IMR-90 (cell line): ENCODE data around the gene CLCNKA. TPM values are rescaled to one million over a fixed set of nuclear protein-coding genes. Genes with fewer than 3 reads are reported as not detected.

Experiments
- ATAC-seq: fragments of 200-7000 bp; cut with Tn5 transposase; 2 replicates; pipeline ENCODE4 v1.9.1; 2020; ENCODE audit warnings: low read depth, mild to moderate bottlenecking, moderate library complexity
- BruUV-seq: library from RNA; stranded (reverse); fragments of 400-500 nt; replicated peaks from 2 replicates; lab custom pipeline; 2021; lab: Mats Ljungman, UMichigan
- CTCF ChIA-PET: fragments of 300-600 bp; formaldehyde crosslinking; extraction: SDS; loops from one replicate; lab custom pipeline; 2021; ENCODE audit warnings: antibody characterized with exemption; lab: Yijun Ruan, JAX
- POLR2A ChIA-PET: fragments of 300-600 bp; sonication (Branson Sonifier 250); formaldehyde crosslinking; loops from one replicate; lab custom pipeline; 2022; ENCODE audit warnings: antibody characterized with exemption; ENCODE audit not compliant: unreplicated experiment; lab: Charles Lee
- DNase-seq: peaks from one replicate; pipeline ENCODE4 v3.0.0; 2013
- H2AFZ ChIP-seq: replicated peaks from 2 replicates; pipeline ENCODE3; 2013; ENCODE audit warnings: low read length, mild to moderate bottlenecking; ENCODE audit not compliant: poor library complexity
- H2AK5ac ChIP-seq: 2 replicates; pipeline ENCODE4 v1.6.1; 2013; ENCODE audit warnings: low read depth, low read length, inconsistent platforms
- H2AK9ac ChIP-seq: replicated peaks from 2 replicates; pipeline ENCODE3; 2013; ENCODE audit warnings: mild to moderate bottlenecking, low read depth, low read length, moderate library complexity; ENCODE audit not compliant: poor library complexity
- H2BK120ac ChIP-seq: 2 replicates; pipeline ENCODE4 v1.6.1; 2013; ENCODE audit warnings: low read depth, low read length, inconsistent platforms
- H2BK15ac ChIP-seq: 3 replicates; pipeline ENCODE4 v1.6.1; 2013; ENCODE audit warnings: low read depth, low read length, inconsistent platforms
- H2BK20ac ChIP-seq: 2 replicates; pipeline ENCODE4 v1.6.1; 2013; ENCODE audit warnings: low read depth, mild to moderate bottlenecking, inconsistent platforms, low read length, moderate library complexity
- H2BK5ac ChIP-seq: 2 replicates; pipeline ENCODE4 v1.6.1; 2013; ENCODE audit warnings: mild to moderate bottlenecking, low read depth, low read length, inconsistent platforms; ENCODE audit not compliant: poor library complexity, severe bottlenecking
- H3K14ac ChIP-seq: replicated peaks from 2 replicates; pipeline ENCODE4 v1.6.1; 2013; ENCODE audit warnings: low read depth, low read length, inconsistent platforms
- H3K18ac ChIP-seq: 2 replicates; pipeline ENCODE4 v1.6.1; 2013; ENCODE audit warnings: low read depth, low read length, control low read depth
- H3K23ac ChIP-seq: 2 replicates; pipeline ENCODE4 v1.6.1; 2013; ENCODE audit warnings: low read depth, low read length, inconsistent platforms
- H3K27ac ChIP-seq: 2 replicates; pipeline ENCODE4 v1.5.1; 2013; ENCODE audit warnings: mild to moderate bottlenecking, control low read depth, low read length; ENCODE audit not compliant: insufficient read depth
- H3K27me3 ChIP-seq: 2 replicates; pipeline ENCODE4 v1.6.1; 2013; ENCODE audit warnings: low read length; ENCODE audit not compliant: control insufficient read depth, insufficient read depth
- H3K36me3 ChIP-seq: 2 replicates; pipeline ENCODE4 v1.6.1; 2013; ENCODE audit warnings: low read length, mixed read lengths; ENCODE audit not compliant: control insufficient read depth, insufficient read depth
- H3K4ac ChIP-seq: 2 replicates; pipeline ENCODE4 v1.6.1; 2013; ENCODE audit warnings: low read depth, low read length, inconsistent platforms
- H3K4me1 ChIP-seq: 2 replicates; pipeline ENCODE4 v1.6.1; 2013; ENCODE audit warnings: low read length, mixed read lengths; ENCODE audit not compliant: control insufficient read depth, insufficient read depth
- H3K4me2 ChIP-seq: 2 replicates; pipeline ENCODE4 v1.6.1; 2013; ENCODE audit warnings: low read depth, mild to moderate bottlenecking, control low read depth, low read length, moderate library complexity
- H3K4me3 ChIP-seq: 2 replicates; pipeline ENCODE4 v1.5.1; 2013; ENCODE audit warnings: low read depth, mild to moderate bottlenecking, control low read depth, low read length, moderate library complexity; ENCODE audit not compliant: insufficient read depth
- H3K56ac ChIP-seq: 2 replicates; pipeline ENCODE4 v1.6.1; 2013; ENCODE audit warnings: low read length, inconsistent platforms; ENCODE audit not compliant: insufficient read depth; ENCODE audit errors: extremely low read depth
- H3K79me1 ChIP-seq, 2 experiments: 2 replicates each; pipeline ENCODE4 v1.6.1; 2013; ENCODE audit warnings: low read length in 2 of 2, inconsistent platforms in 1 of 2, low read depth in 1 of 2
- H3K9ac ChIP-seq: 2 replicates; pipeline ENCODE4 v1.6.1; 2013; ENCODE audit warnings: low read depth, low read length, control low read depth
- H3K9me1 ChIP-seq: 2 replicates; pipeline ENCODE4 v1.6.1; 2013; ENCODE audit warnings: low read length, inconsistent platforms; ENCODE audit not compliant: insufficient read depth
- H3K9me3 ChIP-seq: 2 replicates; pipeline ENCODE4 v1.6.1; 2013; ENCODE audit warnings: low read length; ENCODE audit not compliant: control insufficient read depth, insufficient read depth
- H4K20me1 ChIP-seq: 2 replicates; pipeline ENCODE4 v1.6.1; 2013; ENCODE audit warnings: low read length, inconsistent platforms; ENCODE audit not compliant: insufficient read depth
- H4K5ac ChIP-seq: 2 replicates; pipeline ENCODE4 v1.6.1; 2013; ENCODE audit warnings: mild to moderate bottlenecking, low read depth, low read length, control low read depth
- H4K8ac ChIP-seq, 2 experiments: 2 replicates each; pipeline ENCODE4 v1.6.1; 2013; ENCODE audit warnings: low read depth in 2 of 2, low read length in 2 of 2, control low read depth in 1 of 2, inconsistent platforms in 1 of 2
- H4K91ac ChIP-seq: 2 replicates; pipeline ENCODE4 v1.6.1; 2013; ENCODE audit warnings: low read depth, low read length, inconsistent platforms; ENCODE audit not compliant: insufficient read depth
- BHLHE40 ChIP-seq: fragments of 150-350 bp; IDR thresholded peaks from 2 replicates; pipeline ENCODE4 v1.6.1; 2016; ENCODE audit warnings: mild to moderate bottlenecking, low read depth, low read length
- CEBPB ChIP-seq: IDR thresholded peaks from 2 replicates; pipeline ENCODE4 v1.6.1; 2012; ENCODE audit warnings: low read depth, low read length, improper control_type of control experiment
- CHD1 ChIP-seq: IDR thresholded peaks from 2 replicates; pipeline ENCODE4 v1.6.1; 2012; ENCODE audit warnings: low read depth, low read length, improper control_type of control experiment
- FOS ChIP-seq: fragments of 150-350 bp; IDR thresholded peaks from 2 replicates; pipeline ENCODE4 v1.6.1; 2016; ENCODE audit warnings: low read depth, low read length
- MAFK ChIP-seq: IDR thresholded peaks from 2 replicates; pipeline ENCODE4 v1.6.1; 2012; ENCODE audit warnings: low read depth, low read length, improper control_type of control experiment
- MAZ ChIP-seq: IDR thresholded peaks from 2 replicates; pipeline ENCODE4 v1.6.1; 2012; ENCODE audit warnings: low read depth, mild to moderate bottlenecking, low read length, improper control_type of control experiment, moderate library complexity, borderline replicate concordance
- MXI1 ChIP-seq: IDR thresholded peaks from 2 replicates; pipeline ENCODE4 v1.6.1; 2012; ENCODE audit warnings: low read depth, mild to moderate bottlenecking, low read length, moderate library complexity, borderline replicate concordance
- NFE2L2 ChIP-seq: fragments of 150-350 bp; IDR thresholded peaks from 2 replicates; pipeline ENCODE4 v1.6.1; 2016; ENCODE audit warnings: low read depth, mild to moderate bottlenecking, low read length
- POLR2A ChIP-seq: IDR thresholded peaks from 2 replicates; pipeline ENCODE4 v1.6.1; 2012; ENCODE audit warnings: mild to moderate bottlenecking, low read depth, low read length
- RAD21 ChIP-seq: IDR thresholded peaks from 2 replicates; pipeline ENCODE4 v1.6.1; 2012; ENCODE audit warnings: low read length, improper control_type of control experiment
- RCOR1 ChIP-seq: IDR thresholded peaks from 2 replicates; pipeline ENCODE4 v1.6.1; 2012; ENCODE audit warnings: mild to moderate bottlenecking, low read length, improper control_type of control experiment; ENCODE audit not compliant: insufficient replicate concordance
- RFX5 ChIP-seq: IDR thresholded peaks from 2 replicates; pipeline ENCODE4 v1.8.0; 2012; ENCODE audit warnings: low read depth, mild to moderate bottlenecking, low read length, moderate library complexity
- SMC3 ChIP-seq: fragments of 150-350 bp; IDR thresholded peaks from 2 replicates; pipeline ENCODE4 v1.6.1; 2016; ENCODE audit warnings: low read depth, mild to moderate bottlenecking, antibody characterized with exemption, low read length, moderate library complexity
- WGBS, 2 experiments: methylation state at CpG; one replicate each; pipeline versions ENCODE4 v1.1.5 to v1.1.7; 2013; ENCODE audit warnings: missing lambda C conversion rate in 2 of 2; ENCODE audit not compliant: insufficient read length in 1 of 2; ENCODE audit errors: extremely low coverage in 2 of 2; 5-methylcytosine and 5-hydroxymethylcytosine counted together
- dilution Hi-C: fragments of 300-500 bp; cut with HindIII; formaldehyde crosslinking; loops from one replicate; pipeline ENCODE4 v1.14.3; 2018; ENCODE audit warnings: low sequenced_read_pairs; ENCODE audit not compliant: unreplicated experiment
- in situ Hi-C: fragments of 300-500 bp; cut with MboI; formaldehyde crosslinking; loops from 3 replicates; pipeline ENCODE4 v1.14.3; 2019; ENCODE audit warnings: low sequenced_read_pairs, inconsistent platforms, mixed read lengths
- intact Hi-C: fragments of 100-400 bp; cut with micrococcal nuclease; formaldehyde crosslinking; loops from 2 replicates; pipeline ENCODE4 v1.10.0; 2022
- polyA plus RNA-seq, 3 experiments: library from polyadenylated mRNA; depleted of rRNA; stranded (reverse); fragments of >200 nt; gene quantifications; 2 replicates each; pipeline ENCODE4 v1.2.3, GENCODE V29; 2012; ENCODE audit warnings: low replicate concordance in 1 of 3
- total RNA-seq: library from RNA; depleted of rRNA; stranded (reverse); fragments of >200 nt; gene quantifications from 2 replicates; pipeline ENCODE4 v1.2.3, GENCODE V29; 2012
- TF ChIP-seq, protein P1 (sequence below): conservative IDR thresholded peaks from 2 replicates; pipeline ENCODE4 v1.5.1; 2012; ENCODE audit warnings: mild to moderate bottlenecking, low read depth, low read length, improper control_type of control experiment
- TF ChIP-seq, protein P2 (sequence below): fragments of 150-350 bp; IDR thresholded peaks from 2 replicates; pipeline ENCODE4 v1.6.1; 2016; ENCODE audit warnings: low read depth, mild to moderate bottlenecking, low read length, moderate library complexity, borderline replicate concordance
- TF ChIP-seq, protein P3 (sequence below): fragments of 150-350 bp; IDR thresholded peaks from 2 replicates; pipeline ENCODE4 v1.6.1; 2017; ENCODE audit warnings: mild to moderate bottlenecking, antibody characterized with exemption, low read length, low read depth

The CLCNKA gene
- total and polyA plus RNA-seq, 2 of the 4 experiments (the other 2 are of a cell fraction), result 0.05 TPM; not detected in 1

DNA sequence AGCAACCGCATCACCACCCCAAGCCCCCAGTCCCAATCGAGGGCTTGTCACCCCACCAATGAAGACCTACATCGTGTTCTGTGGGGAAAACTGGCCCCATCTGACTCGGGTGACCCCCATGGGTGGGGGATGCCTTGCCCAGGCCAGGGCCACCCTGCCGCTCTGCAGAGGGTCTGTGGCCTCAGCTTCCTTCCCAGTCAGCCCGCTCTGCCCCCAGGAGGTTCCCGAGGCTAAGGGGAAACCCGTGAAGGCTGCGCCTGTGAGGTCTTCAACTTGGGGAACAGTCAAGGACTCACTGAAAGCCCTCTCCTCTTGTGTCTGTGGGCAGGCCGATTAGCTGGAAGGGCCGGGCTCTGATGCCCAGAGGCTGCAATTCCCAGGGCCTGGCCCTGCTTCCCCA, 15.8 kb upstream of the CLCNKA start:
- Histone ChIP-seq H3K18ac (no peak overlapping the region), H4K5ac (no peak overlapping the region), H4K8ac (no peak overlapping the region), H3K9me3 (no peaks in the 10 kb centered on the region), H2BK5ac (no peak overlapping the region), H3K4me3 (no peak overlapping the region), H3K27ac (no peak overlapping the region), H3K23ac (no peak overlapping the region), H4K91ac (no peak overlapping the region), H2AK9ac (no peak overlapping the region), H3K9ac (no peak overlapping the region), H3K36me3 (no peaks in the 10 kb centered on the region), H3K4ac (no peak overlapping the region), H3K4me2 (no peak overlapping the region), H2AFZ (no peak overlapping the region), H3K79me1 (no peaks in the 10 kb centered on the region), H2BK120ac (no peak overlapping the region), H4K20me1 (0 out of 2 replicates have a peak, but pooled peaks cover 4% of the 10 kb centered on the region), H3K4me1 (no peaks in the 10 kb centered on the region), H3K9me1 (no peaks in the 10 kb centered on the region), H2AK5ac (no peak overlapping the region), H3K56ac (no peak overlapping the region), H2BK15ac (no peak overlapping the region), H2BK20ac (no peak overlapping the region), H3K14ac (no peak overlapping the region), H3K27me3 (peaks cover 4% of the 10 kb centered on the region; the same call in 1 of the 2 replicates)
- POLR2A ChIA-PET, result no interaction called here
- dilution Hi-C loops, result no loop called here
- CTCF ChIA-PET, result interaction anchor here (0.6 to 1.4 kb wide), 2 partner anchors 214 to 319 kb away, joined by 4 to 5 read pairs; no protein-coding TSS in a partner anchor
- in situ Hi-C loops, result no loop called here
- ATAC-seq (no peak), DNase-seq (no peak)
- BruUV-seq, result no TSS peak
- TF ChIP-seq, protein P1, sequence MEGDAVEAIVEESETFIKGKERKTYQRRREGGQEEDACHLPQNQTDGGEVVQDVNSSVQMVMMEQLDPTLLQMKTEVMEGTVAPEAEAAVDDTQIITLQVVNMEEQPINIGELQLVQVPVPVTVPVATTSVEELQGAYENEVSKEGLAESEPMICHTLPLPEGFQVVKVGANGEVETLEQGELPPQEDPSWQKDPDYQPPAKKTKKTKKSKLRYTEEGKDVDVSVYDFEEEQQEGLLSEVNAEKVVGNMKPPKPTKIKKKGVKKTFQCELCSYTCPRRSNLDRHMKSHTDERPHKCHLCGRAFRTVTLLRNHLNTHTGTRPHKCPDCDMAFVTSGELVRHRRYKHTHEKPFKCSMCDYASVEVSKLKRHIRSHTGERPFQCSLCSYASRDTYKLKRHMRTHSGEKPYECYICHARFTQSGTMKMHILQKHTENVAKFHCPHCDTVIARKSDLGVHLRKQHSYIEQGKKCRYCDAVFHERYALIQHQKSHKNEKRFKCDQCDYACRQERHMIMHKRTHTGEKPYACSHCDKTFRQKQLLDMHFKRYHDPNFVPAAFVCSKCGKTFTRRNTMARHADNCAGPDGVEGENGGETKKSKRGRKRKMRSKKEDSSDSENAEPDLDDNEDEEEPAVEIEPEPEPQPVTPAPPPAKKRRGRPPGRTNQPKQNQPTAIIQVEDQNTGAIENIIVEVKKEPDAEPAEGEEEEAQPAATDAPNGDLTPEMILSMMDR, result no peak
- no peak for TF ChIP-seq NFE2L2
- TF ChIP-seq POLR2A, result no peak
- TF ChIP-seq MXI1, result no peak
- no peak for TF ChIP-seq MAZ
- no peak for TF ChIP-seq RCOR1
- no peak for TF ChIP-seq SMC3
- TF ChIP-seq RFX5, result no peak
- no peak for TF ChIP-seq FOS
- TF ChIP-seq, protein P2, sequence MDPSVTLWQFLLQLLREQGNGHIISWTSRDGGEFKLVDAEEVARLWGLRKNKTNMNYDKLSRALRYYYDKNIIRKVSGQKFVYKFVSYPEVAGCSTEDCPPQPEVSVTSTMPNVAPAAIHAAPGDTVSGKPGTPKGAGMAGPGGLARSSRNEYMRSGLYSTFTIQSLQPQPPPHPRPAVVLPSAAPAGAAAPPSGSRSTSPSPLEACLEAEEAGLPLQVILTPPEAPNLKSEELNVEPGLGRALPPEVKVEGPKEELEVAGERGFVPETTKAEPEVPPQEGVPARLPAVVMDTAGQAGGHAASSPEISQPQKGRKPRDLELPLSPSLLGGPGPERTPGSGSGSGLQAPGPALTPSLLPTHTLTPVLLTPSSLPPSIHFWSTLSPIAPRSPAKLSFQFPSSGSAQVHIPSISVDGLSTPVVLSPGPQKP, result no peak
- TF ChIP-seq CEBPB, result no peak
- TF ChIP-seq MAFK, result no peak
- TF ChIP-seq CHD1, result no peak
- TF ChIP-seq BHLHE40, result no peak
- TF ChIP-seq, protein P3, sequence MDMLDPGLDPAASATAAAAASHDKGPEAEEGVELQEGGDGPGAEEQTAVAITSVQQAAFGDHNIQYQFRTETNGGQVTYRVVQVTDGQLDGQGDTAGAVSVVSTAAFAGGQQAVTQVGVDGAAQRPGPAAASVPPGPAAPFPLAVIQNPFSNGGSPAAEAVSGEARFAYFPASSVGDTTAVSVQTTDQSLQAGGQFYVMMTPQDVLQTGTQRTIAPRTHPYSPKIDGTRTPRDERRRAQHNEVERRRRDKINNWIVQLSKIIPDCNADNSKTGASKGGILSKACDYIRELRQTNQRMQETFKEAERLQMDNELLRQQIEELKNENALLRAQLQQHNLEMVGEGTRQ, result no peak
- TF ChIP-seq RAD21, result no peak
- intact Hi-C loops, result loop anchor here (5.0 kb wide), 1 partner anchor 214 kb away; no protein-coding TSS in a partner anchor
- WGBS, 2 experiments, result no CpG with 5 or more reads among the region's 11 CpGs
